Neutrophil (primary cell): ENCODE data around the gene SOD3.

ENCODE experiments used
- H3K27ac ChIP-seq: fragments of 200-600 bp; sonication (generic); 2 replicates; pipeline ENCODE4 v1.5.1; 2016; ENCODE audit warnings: mild to moderate bottlenecking, moderate library complexity
- H3K27me3 ChIP-seq: fragments of 200-600 bp; sonication (generic); 2 replicates; pipeline ENCODE4 v1.6.0; 2016; ENCODE audit warnings: mild to moderate bottlenecking
- H3K36me3 ChIP-seq: fragments of 200-600 bp; sonication (generic); 2 replicates; pipeline ENCODE4 v1.5.1; 2017
- H3K4me1 ChIP-seq, 2 experiments: fragments of 200-600 bp in 1 of 2; sonication (generic) in 1 of 2; 1 replicate in 1 of 2; 2 replicates in 1 of 2; pipeline versions ENCODE4 v1.5.1 to v1.6.1; 2013 to 2016; ENCODE audit warnings: low read depth in 1 of 2, low read length in 1 of 2, mild to moderate bottlenecking in 1 of 2, moderate library complexity in 1 of 2; ENCODE audit not compliant: control insufficient read depth in 1 of 2, insufficient read depth in 1 of 2
- H3K4me3 ChIP-seq, 2 experiments: fragments of 200-600 bp in 1 of 2; sonication (generic) in 1 of 2; 1 replicate in 1 of 2; 2 replicates in 1 of 2; pipeline ENCODE4 v1.5.1; 2013 to 2016; ENCODE audit warnings: low read depth in 1 of 2, low read length in 1 of 2, mild to moderate bottlenecking in 1 of 2, moderate library complexity in 1 of 2
- H3K9me3 ChIP-seq: fragments of 200-600 bp; sonication (generic); 2 replicates; pipeline ENCODE4 v1.5.1; 2016
- TF ChIP-seq, protein P1 (sequence below): fragments of 200-600 bp; sonication (generic); IDR thresholded peaks from 2 replicates; pipeline ENCODE4 v1.5.1; 2016; ENCODE audit warnings: antibody characterized with exemption

SOD3 gene

DNA sequence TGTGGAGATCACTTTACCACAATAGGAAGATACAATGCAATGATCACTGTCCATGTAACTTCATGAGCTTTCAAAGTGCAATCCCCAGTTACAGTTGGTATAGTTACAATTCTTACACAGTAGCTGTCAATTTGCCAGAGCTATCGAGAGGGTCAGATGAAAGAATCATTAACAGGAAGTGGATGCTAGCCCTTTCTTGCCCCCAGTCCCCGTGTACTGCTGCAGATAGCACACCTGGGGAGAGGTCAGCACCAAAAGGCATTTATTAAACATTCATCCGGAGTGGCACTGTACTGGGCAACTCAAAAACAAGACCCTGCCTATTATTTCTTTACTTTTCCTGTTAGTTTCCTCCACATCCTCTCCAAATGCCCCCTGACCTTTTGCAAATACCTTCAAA is 47.7 kb downstream of the SOD3 start:
- no peak overlapping the region for H3K4me3 ChIP-seq
- H3K9me3 ChIP-seq: no peaks in the 10 kb centered on the region
- H3K36me3 ChIP-seq: no peaks in the 10 kb centered on the region
- no peak overlapping the region for H3K27ac ChIP-seq
- H3K27me3 ChIP-seq: no peaks in the 10 kb centered on the region
- no peaks in the 10 kb centered on the region for H3K4me1 ChIP-seq
- TF ChIP-seq, protein P1, sequence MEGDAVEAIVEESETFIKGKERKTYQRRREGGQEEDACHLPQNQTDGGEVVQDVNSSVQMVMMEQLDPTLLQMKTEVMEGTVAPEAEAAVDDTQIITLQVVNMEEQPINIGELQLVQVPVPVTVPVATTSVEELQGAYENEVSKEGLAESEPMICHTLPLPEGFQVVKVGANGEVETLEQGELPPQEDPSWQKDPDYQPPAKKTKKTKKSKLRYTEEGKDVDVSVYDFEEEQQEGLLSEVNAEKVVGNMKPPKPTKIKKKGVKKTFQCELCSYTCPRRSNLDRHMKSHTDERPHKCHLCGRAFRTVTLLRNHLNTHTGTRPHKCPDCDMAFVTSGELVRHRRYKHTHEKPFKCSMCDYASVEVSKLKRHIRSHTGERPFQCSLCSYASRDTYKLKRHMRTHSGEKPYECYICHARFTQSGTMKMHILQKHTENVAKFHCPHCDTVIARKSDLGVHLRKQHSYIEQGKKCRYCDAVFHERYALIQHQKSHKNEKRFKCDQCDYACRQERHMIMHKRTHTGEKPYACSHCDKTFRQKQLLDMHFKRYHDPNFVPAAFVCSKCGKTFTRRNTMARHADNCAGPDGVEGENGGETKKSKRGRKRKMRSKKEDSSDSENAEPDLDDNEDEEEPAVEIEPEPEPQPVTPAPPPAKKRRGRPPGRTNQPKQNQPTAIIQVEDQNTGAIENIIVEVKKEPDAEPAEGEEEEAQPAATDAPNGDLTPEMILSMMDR: no peak

DNA sequence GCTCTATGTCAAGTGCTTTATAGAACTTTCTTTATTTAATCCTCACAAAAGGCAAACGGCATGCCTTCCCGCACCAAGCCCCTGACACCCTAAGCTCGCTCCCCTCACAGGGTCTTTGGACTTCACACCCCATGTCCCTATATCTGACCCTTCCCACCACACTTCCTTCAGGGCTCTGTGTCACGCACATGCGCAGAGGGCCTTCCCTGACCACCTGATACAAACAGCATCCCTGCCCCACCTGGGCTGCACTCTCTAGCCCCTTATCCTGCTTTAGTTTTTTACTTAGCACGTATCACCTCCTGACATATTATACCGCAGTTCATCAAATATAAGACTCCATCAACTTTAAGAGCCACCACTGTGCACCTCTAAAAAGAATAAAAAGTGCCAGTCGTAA is 49.8 kb downstream of the SOD3 start:
- Histone ChIP-seq H3K4me3 (no peak overlapping the region), H3K36me3 (no peaks in the 10 kb centered on the region), H3K9me3 (no peaks in the 10 kb centered on the region), H3K27me3 (no peaks in the 10 kb centered on the region), H3K27ac (no peak overlapping the region), H3K4me1 (no peaks in the 10 kb centered on the region)
- TF ChIP-seq, protein P1: no peak

DNA sequence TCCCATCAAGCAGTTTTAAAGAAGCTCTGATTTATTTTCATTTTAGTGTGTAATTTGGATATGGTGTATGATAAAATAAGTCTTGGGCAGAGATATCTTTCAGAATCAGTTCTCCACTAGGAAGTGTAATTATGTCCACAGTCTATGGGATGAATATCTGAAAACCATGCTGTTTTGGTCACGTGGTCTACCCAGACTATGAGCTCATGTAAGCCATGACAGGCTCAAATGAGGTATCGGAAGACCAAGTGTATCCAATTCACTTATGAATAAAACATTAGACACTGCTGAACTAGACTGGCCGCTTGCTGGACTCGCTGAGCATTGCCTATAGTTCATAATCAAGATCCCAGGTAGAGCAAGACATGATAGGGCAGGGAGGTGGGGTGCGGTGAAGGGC is 50.5 kb downstream of the SOD3 start:
- no peak overlapping the region for H3K4me3 ChIP-seq
- H3K4me1 ChIP-seq: no peaks in the 10 kb centered on the region
- H3K27me3 ChIP-seq: no peaks in the 10 kb centered on the region
- TF ChIP-seq, protein P1: no peak
- H3K9me3 ChIP-seq: no peaks in the 10 kb centered on the region
- no peaks in the 10 kb centered on the region for H3K36me3 ChIP-seq
- no peak overlapping the region for H3K27ac ChIP-seq

DNA sequence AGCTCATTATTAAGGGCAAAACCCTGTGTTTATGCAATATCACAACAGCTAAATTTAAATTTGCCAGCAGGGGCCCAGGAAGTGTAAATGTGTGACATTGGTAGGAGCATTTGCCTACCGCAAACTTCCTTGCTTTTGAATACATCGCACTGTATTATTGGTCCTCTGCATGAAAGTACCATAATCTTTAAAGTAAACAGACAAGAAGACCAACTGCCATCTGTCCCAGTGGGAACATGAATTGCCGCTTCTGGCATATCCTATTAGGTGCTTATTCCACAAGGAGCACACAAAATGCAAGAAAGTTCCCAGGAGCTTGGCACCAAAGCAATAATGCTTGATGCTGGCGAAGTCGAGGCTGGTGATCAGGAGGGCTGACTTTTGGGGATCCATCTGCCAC is 51.3 kb downstream of the SOD3 start:
- Histone ChIP-seq H3K27me3 (no peaks in the 10 kb centered on the region), H3K4me3 (no peak overlapping the region), H3K36me3 (no peaks in the 10 kb centered on the region), H3K27ac (no peak overlapping the region), H3K4me1 (no peaks in the 10 kb centered on the region), H3K9me3 (no peaks in the 10 kb centered on the region)
- TF ChIP-seq, protein P1: no peak

DNA sequence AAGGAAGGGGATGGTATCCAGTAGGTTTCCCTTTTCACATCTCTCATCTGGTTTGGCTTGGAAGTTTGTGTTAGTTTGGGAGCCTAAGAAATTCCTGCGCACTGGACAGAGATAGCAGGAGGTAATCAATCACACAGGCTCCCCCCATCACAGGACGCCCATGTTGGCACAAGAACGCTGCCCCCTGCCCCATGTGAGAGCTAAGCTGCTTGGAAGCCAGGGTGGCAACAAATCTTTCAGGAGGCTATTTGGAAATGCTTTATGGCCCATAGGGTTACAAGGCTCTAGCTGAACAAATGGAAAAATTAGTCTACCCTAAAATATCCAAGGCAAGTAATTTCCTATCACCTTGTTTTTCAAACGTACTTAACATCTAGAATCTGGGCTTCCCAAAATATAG is 54.0 kb downstream of the SOD3 start:
- TF ChIP-seq, protein P1: no peak
- no peaks in the 10 kb centered on the region for H3K4me1 ChIP-seq
- no peaks in the 10 kb centered on the region for H3K36me3 ChIP-seq
- no peak overlapping the region for H3K27ac ChIP-seq
- H3K4me3 ChIP-seq: no peak overlapping the region
- H3K9me3 ChIP-seq: no peaks in the 10 kb centered on the region
- H3K27me3 ChIP-seq: no peaks in the 10 kb centered on the region

DNA sequence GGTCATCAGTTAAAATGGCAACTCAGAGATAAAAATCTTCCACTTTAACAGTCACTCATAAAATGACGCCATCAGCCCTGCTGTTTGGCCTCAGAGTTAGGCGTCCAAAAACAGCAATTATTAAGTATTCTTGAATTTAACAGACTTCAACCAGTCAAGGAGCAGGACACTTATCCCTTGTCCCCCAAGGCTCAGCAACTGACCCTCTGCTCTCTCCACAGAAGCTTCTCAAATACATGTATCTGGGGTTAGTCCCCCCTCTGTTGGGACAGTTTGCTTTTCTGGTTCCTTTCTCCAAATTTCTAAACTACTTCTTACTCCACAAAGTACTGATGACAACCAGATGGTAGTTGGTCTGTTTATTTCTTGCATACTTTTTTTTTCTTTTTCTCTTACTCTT is 54.4 kb downstream of the SOD3 start:
- no peaks in the 10 kb centered on the region for H3K27me3 ChIP-seq
- H3K36me3 ChIP-seq: no peaks in the 10 kb centered on the region
- TF ChIP-seq, protein P1: no peak
- H3K27ac ChIP-seq: no peak overlapping the region
- no peak overlapping the region for H3K4me3 ChIP-seq
- H3K9me3 ChIP-seq: no peaks in the 10 kb centered on the region
- no peaks in the 10 kb centered on the region for H3K4me1 ChIP-seq
